Keratinocyte (primary cell): Measurements from ENCODE around the gene PHF14.

ENCODE experiments used
- CTCF ChIP-seq, 3 experiments: IDR thresholded peaks in 1 of 3; conservative IDR thresholded peaks in 1 of 3; optimal IDR thresholded peaks in 1 of 3; 2 replicates in 2 of 3; 3 replicates in 1 of 3; pipeline versions ENCODE3 to v1.5.1; 2011; ENCODE audit warnings: low read length in 3 of 3, mild to moderate bottlenecking in 3 of 3, moderate library complexity in 2 of 3, control low read depth in 1 of 3, inconsistent platforms in 1 of 3; ENCODE audit not compliant: insufficient read depth in 2 of 3; ENCODE audit errors: extremely low read depth in 1 of 3
- EZH2 ChIP-seq: IDR thresholded peaks from one replicate; pipeline ENCODE4 v1.6.1; 2012; ENCODE audit warnings: inconsistent platforms, mild to moderate bottlenecking, low read length, moderate library complexity

- TF ChIP-seq CTCF (optimal IDR thresholded peaks at IDR 0.05 in 1 of 3, IDR thresholded peaks at IDR 0.05 in 1 of 3, conservative IDR thresholded peaks at IDR 0.05 in 1 of 3; ENCODE audit: extremely low read depth in 1 of 3, insufficient read depth in 2 of 3, low read length in 3 of 3) (no peak), EZH2 (no peak)
These were observed 108.4 kb downstream of the PHF14 start for GRCh38 chr7:11082121-11082520.
